B cell (primary cell): ENCODE measurements around the gene COL17A1. TPM values are rescaled to one million over a fixed set of nuclear protein-coding genes. Genes with fewer than 3 reads are reported as not detected.

Source experiments
- ATAC-seq: fragments of 200-7000 bp; cut with Tn5 transposase; one replicate; pipeline ENCODE4 v1.10.0; 2021; ENCODE audit warnings: low read depth, mild to moderate bottlenecking, moderate number of reproducible peaks, moderate library complexity
- CTCF ChIA-PET: fragments of 350-600 bp; sonication (Branson Sonifier 250); formaldehyde crosslinking; loops from one replicate; lab custom pipeline; 2021; ENCODE audit warnings: antibody characterized with exemption, inconsistent platforms; lab: Charles Lee
- POLR2A ChIA-PET: fragments of 350-600 bp; sonication (Branson Sonifier 250); formaldehyde crosslinking; loops from one replicate; lab custom pipeline; 2021; ENCODE audit warnings: antibody characterized with exemption; lab: Charles Lee
- DNase-seq: peaks from one replicate; pipeline ENCODE4 v3.0.0; 2013
- H2AFZ ChIP-seq: 2 replicates; pipeline ENCODE4 v1.6.1; 2012; ENCODE audit warnings: mild to moderate bottlenecking, low read depth, low read length; ENCODE audit not compliant: insufficient read depth, poor library complexity, severe bottlenecking
- H3K27ac ChIP-seq, 2 donors: 1 replicate in 1 of 2; 2 replicates in 1 of 2; pipeline ENCODE4 v1.5.1; 2012 to 2013; ENCODE audit warnings: low read length in 2 of 2, mild to moderate bottlenecking in 2 of 2, moderate library complexity in 1 of 2
- H3K27me3 ChIP-seq, 4 experiments: fragments of 200-600 bp in 1 of 4; sonication (generic) in 1 of 4; replicated peaks in 1 of 4; 1 replicate in 2 of 4; 2 replicates in 2 of 4; pipeline versions ENCODE4 v1.6.1 to v1.7.0; 2013 to 2016; ENCODE audit warnings: low read length in 3 of 4, mild to moderate bottlenecking in 2 of 4, mixed read lengths in 1 of 4, moderate library complexity in 1 of 4; ENCODE audit not compliant: insufficient read depth in 4 of 4, control insufficient read depth in 3 of 4; ENCODE audit errors: control extremely low read depth in 1 of 4
- H3K36me3 ChIP-seq, 2 experiments: replicated peaks in 1 of 2; 1 replicate in 1 of 2; 2 replicates in 1 of 2; pipeline versions ENCODE4 v1.6.1 to v1.7.1; 2013; ENCODE audit warnings: low read length in 1 of 2; ENCODE audit not compliant: insufficient read depth in 2 of 2, control insufficient read depth in 1 of 2; ENCODE audit errors: control extremely low read depth in 1 of 2, extremely low read depth in 1 of 2
- H3K4me1 ChIP-seq, 2 donors: fragments of 200-600 bp in 1 of 2; sonication (generic) in 1 of 2; 1 replicate in 1 of 2; 2 replicates in 1 of 2; pipeline versions ENCODE4 v1.5.1 to v1.6.1; 2013 to 2017; ENCODE audit warnings: low read length in 2 of 2; ENCODE audit not compliant: control insufficient read depth in 2 of 2, insufficient read depth in 2 of 2
- H3K4me2 ChIP-seq: replicated peaks from 2 replicates; pipeline ENCODE3; 2012; ENCODE audit warnings: mild to moderate bottlenecking, low read depth, low read length; ENCODE audit not compliant: poor library complexity, severe bottlenecking
- H3K4me3 ChIP-seq, 5 experiments: fragments of 200-600 bp in 1 of 5; sonication (generic) in 1 of 5; 1 replicate in 3 of 5; 2 replicates in 2 of 5; pipeline versions ENCODE4 v1.5.1 to v1.7.0; 2011 to 2016; ENCODE audit warnings: low read length in 4 of 5, mild to moderate bottlenecking in 4 of 5, low read depth in 2 of 5, control low read depth in 1 of 5, moderate library complexity in 1 of 5; ENCODE audit not compliant: insufficient read depth in 1 of 5; ENCODE audit errors: control extremely low read depth in 1 of 5, extremely low read depth in 1 of 5
- H3K79me2 ChIP-seq: fragments of 200-600 bp; sonication (generic); one replicate; pipeline ENCODE4 v1.6.0; 2016; ENCODE audit warnings: low read length; ENCODE audit not compliant: control insufficient read depth, insufficient read depth
- H3K9ac ChIP-seq: fragments of 200-600 bp; sonication (generic); 2 replicates; pipeline ENCODE4 v1.6.1; 2017; ENCODE audit warnings: mild to moderate bottlenecking, low read length, moderate library complexity
- H3K9me3 ChIP-seq, 3 donors: one replicate each; pipeline versions ENCODE4 v1.6.1 to v1.7.1; 2013; ENCODE audit warnings: low read length in 2 of 3; ENCODE audit not compliant: control insufficient read depth in 2 of 3, insufficient read depth in 1 of 3; ENCODE audit errors: control extremely low read depth in 1 of 3
- H4K20me1 ChIP-seq: 2 replicates; pipeline ENCODE4 v1.6.0; 2012; ENCODE audit warnings: mild to moderate bottlenecking, low read length; ENCODE audit not compliant: insufficient read depth, control insufficient read depth, poor library complexity, severe bottlenecking
- H3K27ac Mint-ChIP-seq: one replicate; pipeline ENCODE4 v1.8.0; 2021; ENCODE audit warnings: mixed read lengths
- H3K27me3 Mint-ChIP-seq: one replicate; pipeline ENCODE4 v1.8.0; 2021; ENCODE audit warnings: mixed read lengths
- H3K4me1 Mint-ChIP-seq: one replicate; pipeline ENCODE4 v1.8.0; 2021; ENCODE audit warnings: mixed read lengths
- H3K4me3 Mint-ChIP-seq: one replicate; pipeline ENCODE4 v1.8.0; 2021; ENCODE audit warnings: mixed read lengths
- H3K9me3 Mint-ChIP-seq: one replicate; pipeline ENCODE4 v1.8.0; 2022; ENCODE audit warnings: mixed read lengths; ENCODE audit not compliant: insufficient read depth
- CTCF ChIP-seq: fragments of 200-600 bp; IDR thresholded peaks from one replicate; pipeline ENCODE4 v1.8.0; 2022; ENCODE audit warnings: antibody characterized with exemption, mild to moderate bottlenecking
- EZH2 ChIP-seq: IDR thresholded peaks from 2 replicates; pipeline ENCODE4 v1.6.1; 2012; ENCODE audit warnings: borderline replicate concordance, low read depth, mild to moderate bottlenecking, moderate library complexity, low read length; ENCODE audit not compliant: insufficient read depth, poor library complexity, severe bottlenecking
- WGBS: methylation state at CpG from one replicate; pipeline ENCODE4 v1.1.5; 2013; ENCODE audit warnings: missing lambda C conversion rate; ENCODE audit not compliant: insufficient coverage; 5-methylcytosine and 5-hydroxymethylcytosine counted together
- intact Hi-C: fragments of 100-400 bp; cut with micrococcal nuclease; formaldehyde crosslinking; loops from one replicate; pipeline ENCODE4 v1.10.0; 2022
- polyA plus RNA-seq: library from polyadenylated mRNA; depleted of rRNA; stranded (reverse); fragments of >200 nt; gene quantifications from 2 replicates; pipeline ENCODE4 v1.2.3, GENCODE V29; 2012
- total RNA-seq, 2 donors: library from RNA; stranded (reverse); fragments of 120-200 nt in 1 of 2; gene quantifications; 1 replicate in 1 of 2; 2 replicates in 1 of 2; pipeline versions ENCODE4 v1.2.3 to v1.2.4, GENCODE V29; 2013 to 2022

COL17A1 gene
- total and polyA plus RNA-seq, 2 donors (not counting 1 experiment from before 2014, with no cell fraction given) = not detected

DNA sequence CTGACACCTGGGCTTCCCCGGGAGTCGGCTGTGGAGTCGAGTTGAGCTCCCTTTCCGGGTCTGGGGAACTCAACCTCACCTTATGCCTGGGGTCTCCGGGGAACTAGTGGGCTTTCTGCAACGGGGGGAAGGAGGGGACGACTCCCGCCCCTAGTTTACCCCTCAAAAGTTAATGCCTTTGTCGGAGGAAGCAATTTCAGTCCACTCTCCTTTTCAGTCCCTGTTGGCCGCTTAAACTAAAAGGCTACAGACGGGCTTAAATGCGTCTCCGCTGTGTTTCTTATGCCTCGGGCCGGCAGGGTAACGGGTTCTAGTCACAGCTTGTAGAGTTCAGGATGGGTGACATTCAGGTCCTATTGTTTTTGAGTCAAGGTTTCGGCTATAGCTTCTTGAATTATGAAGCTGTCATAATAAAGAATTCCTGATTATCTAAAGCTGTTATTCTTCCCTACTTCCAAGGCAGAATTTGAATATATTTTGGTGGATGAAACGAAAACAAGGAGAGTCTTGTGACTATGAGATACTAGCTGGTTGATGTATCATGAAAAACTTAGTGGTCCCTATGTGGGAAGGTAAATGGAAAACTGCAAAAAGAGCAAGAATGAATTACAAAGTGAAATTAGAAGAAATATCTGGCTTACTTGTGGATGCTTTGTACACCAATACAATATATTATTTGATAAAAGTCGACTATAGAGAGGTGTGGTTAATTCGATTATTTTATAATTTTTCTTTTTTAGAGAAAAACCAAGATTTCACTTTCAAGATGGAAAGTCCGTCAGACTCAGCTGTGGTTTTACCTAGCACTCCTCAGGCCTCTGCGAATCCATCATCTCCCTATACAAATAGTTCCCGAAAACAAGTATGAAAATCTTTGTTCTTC lies 36.8 kb upstream of the COL17A1 start:
- peak overlapping the region; percentile 99 for H3K27ac Mint-ChIP-seq
- peaks cover 19% of the 10 kb centered on the region for H3K4me1 Mint-ChIP-seq
- TF ChIP-seq EZH2 = no peak
- ATAC-seq (no peak), DNase-seq (no peak)
- no peaks in the 10 kb centered on the region for H3K27me3 Mint-ChIP-seq
- H3K9ac ChIP-seq = peak overlapping the region; percentile 95
- H3K4me2 ChIP-seq = peak overlapping the region; percentile 81
- H3K4me3 ChIP-seq = peak overlapping the region; percentile 73 to 99 (median 94)
- H2AFZ ChIP-seq = peak overlapping the region; percentile 87
- peak overlapping the region; percentile 96 for H3K4me3 Mint-ChIP-seq
- no peaks in the 10 kb centered on the region for H3K27me3 ChIP-seq
- H3K9me3 Mint-ChIP-seq = no peaks in the 10 kb centered on the region
- H3K36me3 ChIP-seq = peaks cover 2 to 3% of the 10 kb centered on the region in 2 experiments
- no peaks in the 10 kb centered on the region for H4K20me1 ChIP-seq
- no peaks in the 10 kb centered on the region for H3K9me3 ChIP-seq
- H3K79me2 ChIP-seq = peaks cover 3% of the 10 kb centered on the region
- ChIA-PET POLR2A (interaction anchor here (0.6 to 2.5 kb wide), 5 partner anchors 134 to 214 kb away, joined by 3 to 12 read pairs (median 3); partner anchors contain the start of gene SLK), CTCF (interaction anchor here (0.6 to 3.4 kb wide), 22 partner anchors 9 to 738 kb away, joined by 3 to 14 read pairs (median 4); partner anchors contain the start of genes GSTO1 and ITPRIP)
- intact Hi-C loops = loop anchor here (1.0 to 5.0 kb wide), 6 partner anchors 110 to 1205 kb away; partner anchors contain the start of genes ATP5MK, CFAP43, CNNM2 and ITPRIP
- peaks cover 10 to 13% of the 10 kb centered on the region in 2 donors for H3K4me1 ChIP-seq
- WGBS = 0% methylated on average over 10 of the region's 23 CpGs
- peak overlapping the region; percentile 87 to 99 for H3K27ac ChIP-seq

- H2AFZ ChIP-seq = peak within 1 kb of the TSS; percentile 87
- H3K79me2 ChIP-seq = peaks cover 3% of the 10 kb centered on the region
- H3K27me3 Mint-ChIP-seq = no peaks in the 10 kb centered on the region
- no peaks in the 10 kb centered on the region for H3K9me3 ChIP-seq
- ATAC-seq (peak; percentile 89), DNase-seq (peak; percentile 100)
- peak within 1 kb of the TSS; percentile 96 for H3K4me3 Mint-ChIP-seq
- no peaks in the 10 kb centered on the region for H4K20me1 ChIP-seq
- WGBS = under 1% methylated on average over 67 of the region's 67 CpGs
- peak within 1 kb of the TSS; percentile 100 for H3K9ac ChIP-seq
- H3K27ac ChIP-seq = peak within 1 kb of the TSS; percentile 98 to 99
- H3K4me1 Mint-ChIP-seq = peaks cover 19% of the 10 kb centered on the region
- ChIA-PET POLR2A (interaction anchor here (0.6 to 2.5 kb wide), 6 partner anchors 135 to 217 kb away, joined by 3 to 12 read pairs (median 3); partner anchors contain the start of genes ITPRIP and SLK), CTCF (interaction anchor here (0.6 to 3.4 kb wide), 22 partner anchors 9 to 737 kb away, joined by 3 to 14 read pairs (median 4); partner anchors contain the start of genes GSTO1 and ITPRIP)
- peak within 1 kb of the TSS; percentile 73 to 100 (median 97) for H3K4me3 ChIP-seq
- intact Hi-C loops = loop anchor here (1.0 to 5.0 kb wide), 12 partner anchors 111 to 1204 kb away; partner anchors contain the start of genes ATP5MK, CFAP43, CFAP58 and CNNM2
- no peaks in the 10 kb centered on the region for H3K27me3 ChIP-seq
- peak within 1 kb of the TSS; percentile 99 for H3K27ac Mint-ChIP-seq
- H3K4me1 ChIP-seq = peaks cover 10 to 13% of the 10 kb centered on the region in 2 donors
- no peaks in the 10 kb centered on the region for H3K9me3 Mint-ChIP-seq
- peak within 1 kb of the TSS; percentile 91 for H3K4me2 ChIP-seq
- peaks cover 0 to 3% of the 10 kb centered on the region in 2 experiments for H3K36me3 ChIP-seq
- TF ChIP-seq CTCF = peak; percentile 70
- no peak for TF ChIP-seq EZH2
Observed at GRCh38 chr10:104121485-104122224, 36.0 kb upstream of the COL17A1 start, which contains the start of gene SFR1. Gene SFR1 (plus strand): TSS chr10:104122171. CDS start chr10:104122184, 13 bp downstream.
